Stimulated activated CD4-positive, alpha-beta T cell treated with anti-CD3 and anti-CD28 coated beads, Interleukin-4, amount 100 ng/mL, for 48 hours (primary cell): ENCODE results near the gene DIRAS1.
"Not testable (repeated sequence)": the region's sequence is repeated elsewhere in the genome, so short reads cannot be mapped to it uniquely, and the experiment has no call there.

Experiments used
- DNase-seq, 2 donors: peaks; one replicate each; pipeline ENCODE4 v3.0.0-alpha.2; 2020; ENCODE audit warnings: low read depth in 2 of 2

Gene DIRAS1

DNA sequence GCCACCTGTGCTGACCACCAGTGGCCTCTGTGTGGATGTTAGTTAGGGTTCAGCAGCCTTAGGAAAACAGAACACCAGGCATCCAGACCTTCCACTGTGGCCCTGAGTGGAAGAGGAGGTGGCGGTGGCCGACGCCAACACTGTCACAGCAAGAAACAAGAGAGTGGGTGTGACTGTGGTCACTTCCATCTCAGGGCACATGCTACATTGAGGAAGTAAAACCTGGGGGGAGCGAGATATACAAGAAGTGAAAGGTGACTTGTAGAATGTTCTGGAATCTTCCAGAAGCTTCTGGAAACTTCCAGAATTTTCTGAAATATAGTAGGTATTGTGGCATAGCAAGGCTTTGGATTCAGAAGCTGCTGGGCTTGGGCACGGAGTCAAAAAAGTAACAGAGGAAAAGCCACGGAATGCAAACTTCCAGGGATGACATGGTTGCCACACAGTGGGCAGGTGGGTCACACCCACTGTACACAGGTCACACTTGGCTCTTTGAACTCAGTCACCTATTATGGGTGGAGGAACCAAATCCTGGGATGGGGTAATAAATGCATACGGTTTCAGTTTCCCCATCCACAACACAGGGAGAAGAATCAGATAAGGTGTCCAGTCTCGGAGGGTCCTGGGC lies 43.0 kb downstream of the DIRAS1 start:
- DNase-seq, result no peak

DNA sequence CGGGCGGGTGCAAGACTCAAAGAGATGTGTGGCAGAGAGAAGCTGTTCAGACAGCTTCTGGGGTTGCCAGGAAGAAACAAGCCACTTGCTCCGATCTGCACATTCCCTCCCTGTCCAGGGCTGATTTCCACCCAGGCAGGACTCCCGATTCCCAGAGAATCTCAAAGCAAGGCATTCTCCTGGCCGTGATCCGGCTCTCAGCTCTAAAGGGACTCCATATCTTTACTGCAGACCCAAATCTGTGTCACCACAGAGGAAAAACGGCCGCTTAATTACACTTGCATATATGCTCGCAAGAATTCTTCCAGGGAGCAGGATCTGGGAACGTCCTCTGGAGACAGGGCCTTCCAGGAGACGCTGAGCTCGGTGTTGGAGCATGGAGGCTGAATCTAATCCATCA lies 44.3 kb downstream of the DIRAS1 start:
- DNase-seq, result no peak

DNA sequence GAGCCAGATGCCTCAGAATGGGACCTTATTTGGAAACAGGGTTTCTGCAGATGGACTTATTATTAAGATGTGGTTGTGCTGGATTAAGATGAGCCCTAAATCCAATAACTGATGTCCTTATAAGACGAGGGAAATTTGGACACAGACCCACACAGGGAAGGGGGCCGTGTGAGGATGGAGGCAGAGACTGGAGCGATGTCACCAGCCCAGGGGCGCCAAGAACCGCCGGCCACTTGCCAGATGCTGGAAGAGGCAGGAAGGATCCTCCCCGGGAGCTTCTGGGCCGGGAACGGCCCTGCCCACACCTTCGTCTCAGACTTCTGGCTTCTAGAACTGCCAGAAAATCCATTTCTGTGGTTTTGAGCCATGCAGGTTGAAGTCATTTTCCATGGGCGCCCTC lies 45.3 kb downstream of the DIRAS1 start:
- DNase-seq, result no peak

DNA sequence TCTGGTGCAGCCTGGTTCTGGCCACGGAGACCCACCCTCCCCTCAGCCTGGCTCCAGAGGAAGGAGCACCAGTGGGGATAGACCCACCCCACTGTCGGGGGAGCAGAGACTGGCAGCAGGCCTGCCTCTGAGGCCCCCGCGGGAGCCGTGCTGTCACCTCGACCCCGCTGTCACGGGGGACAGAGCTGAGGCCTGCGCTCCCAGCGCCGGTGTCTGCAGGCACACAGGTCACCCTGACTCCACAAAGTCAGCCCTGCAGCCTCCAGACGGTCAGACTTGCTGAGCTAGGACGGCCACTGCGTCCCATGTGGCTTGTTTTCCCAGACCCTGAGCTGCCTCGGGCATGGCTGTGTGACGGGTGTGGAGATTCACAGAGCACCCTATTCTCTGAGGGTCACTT lies 51.0 kb downstream of the DIRAS1 start:
- no peak for DNase-seq

DNA sequence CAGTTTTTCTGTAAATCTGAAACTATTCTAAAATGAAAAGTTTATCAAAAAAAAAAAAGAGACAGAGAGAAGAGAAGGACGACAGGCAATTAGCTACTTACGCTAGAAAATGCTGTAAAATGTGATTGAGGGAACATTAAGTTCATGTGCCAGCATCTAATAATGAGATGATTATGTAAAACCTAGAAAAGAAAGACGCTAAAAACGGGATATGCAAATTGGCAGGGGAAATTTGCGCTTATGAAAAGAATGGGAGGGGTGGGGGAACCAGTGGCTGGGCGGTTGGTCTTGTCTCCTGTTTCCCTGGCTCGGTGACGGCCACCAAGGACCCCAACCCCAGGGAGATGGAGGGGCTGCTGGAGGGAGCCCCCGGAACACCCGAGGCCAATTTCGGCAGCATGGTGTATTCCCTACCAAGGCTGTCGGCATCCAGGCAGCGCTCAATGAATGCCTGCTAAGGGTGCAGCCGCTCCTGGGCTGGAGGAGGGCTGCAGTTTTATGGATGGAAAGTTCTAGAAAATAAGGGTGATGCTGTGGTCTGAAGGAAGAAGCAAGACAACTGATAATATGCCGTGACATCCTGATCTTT lies 52.9 kb downstream of the DIRAS1 start:
- no peak for DNase-seq

DNA sequence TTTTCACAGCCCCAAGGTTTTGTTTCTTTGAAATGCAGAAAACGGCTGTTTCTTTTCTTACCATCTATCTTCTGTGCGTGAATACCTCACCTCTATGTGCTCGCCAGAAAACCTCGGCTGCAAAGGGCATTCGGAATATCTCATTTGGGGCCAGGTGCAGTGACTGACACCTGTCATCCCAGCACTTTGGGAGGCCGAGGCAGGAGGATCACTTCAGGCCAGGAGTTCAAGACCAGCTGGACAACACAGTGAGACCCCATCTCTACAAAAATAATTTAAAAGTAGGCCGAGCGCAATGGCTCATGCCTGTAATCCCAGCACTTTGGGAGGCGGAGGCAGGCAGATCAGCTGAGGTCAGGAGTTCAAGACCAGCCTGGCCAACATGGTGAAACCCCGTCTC lies 53.8 kb downstream of the DIRAS1 start:
- DNase-seq, result not testable (repeated sequence)

DNA sequence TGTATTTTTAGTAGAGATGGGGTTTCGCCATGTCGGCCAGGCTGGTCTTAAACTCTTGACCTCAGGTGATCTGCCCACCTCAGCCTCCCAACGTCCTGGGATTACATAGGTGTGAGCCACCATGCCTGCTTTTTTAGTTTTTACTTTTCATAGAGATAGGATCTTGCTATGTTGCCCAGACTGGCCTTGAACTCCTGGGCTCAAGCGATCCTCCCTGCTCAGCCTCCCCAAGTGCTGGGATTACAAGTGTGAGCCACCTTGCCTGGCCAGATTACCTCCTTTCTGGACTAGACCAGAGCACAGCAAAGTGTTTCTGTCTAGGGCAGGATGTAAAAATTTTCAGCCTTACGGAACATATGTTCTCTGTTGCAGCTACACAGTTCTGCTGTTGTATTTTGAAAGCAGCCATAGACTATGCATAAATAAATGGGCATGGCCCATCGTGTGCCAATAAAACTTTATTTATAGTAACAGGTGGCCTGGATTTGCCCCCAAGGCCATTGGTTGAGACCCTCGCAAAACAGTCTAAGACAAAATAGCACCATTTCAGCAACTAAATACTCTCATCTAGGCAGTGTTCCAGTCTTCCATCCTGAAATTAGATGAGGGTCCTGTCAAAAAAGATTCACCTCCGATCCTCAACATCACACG lies 54.7 kb downstream of the DIRAS1 start:
- DNase-seq, result no peak

DNA sequence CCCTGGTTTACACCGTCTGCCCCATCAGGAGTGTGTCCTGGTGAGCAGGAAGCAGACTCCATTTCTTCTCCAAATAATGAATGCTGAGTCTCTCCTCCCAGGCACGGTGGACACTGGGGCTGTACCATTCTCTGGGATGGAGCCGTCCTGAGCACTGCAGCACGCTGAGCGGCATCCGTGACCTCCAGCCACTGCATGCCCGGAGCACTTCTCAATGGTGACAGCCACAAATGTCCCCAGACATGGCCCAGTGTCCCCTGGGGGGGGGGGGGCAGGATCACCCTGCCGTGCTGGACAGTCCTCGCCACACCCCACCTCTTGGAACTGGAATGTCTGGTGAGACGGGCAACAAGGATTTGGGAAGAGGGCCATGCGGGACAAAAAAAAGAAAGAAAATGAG lies 56.1 kb downstream of the DIRAS1 start:
- DNase-seq, result no peak
